ENCODE data around the gene SHISA6. TPM values are rescaled to one million over a fixed set of nuclear protein-coding genes. Genes with fewer than 3 reads are reported as not detected.

Gene SHISA6
- total RNA-seq: 1 to 10 TPM in 1 of 4 donors, under 1 TPM in 3; 0.13 to 8.8 (median 0.32) TPM

GRCh38 chr17:11240841-11241610, at the start of gene SHISA6:
TSS of gene SHISA6 (plus strand) at chr17:11241213.
- no peak for TF ChIP-seq CTCF (IDR thresholded peaks at IDR 0.05)
- DNase-seq (ENCODE audit: low spot score) (no peak), ATAC-seq (ENCODE audit: low FRiP score) (no peak)

- DNase-seq (ENCODE audit: low spot score) (no peak), ATAC-seq (ENCODE audit: low FRiP score) (no peak)
- TF ChIP-seq CTCF (IDR thresholded peaks at IDR 0.05): no peak
These were observed 45.2 kb upstream of the SHISA6 start for GRCh38 chr17:11195801-11196200.

GRCh38 chr17:11204991-11205390, 36.0 kb upstream of the SHISA6 start:
- no peak for TF ChIP-seq CTCF (IDR thresholded peaks at IDR 0.05)
- DNase-seq (ENCODE audit: low spot score) (no peak), ATAC-seq (ENCODE audit: low FRiP score) (no peak)

- ATAC-seq (ENCODE audit: low FRiP score) (no peak), DNase-seq (ENCODE audit: low spot score) (no peak)
- no peak for TF ChIP-seq CTCF (IDR thresholded peaks at IDR 0.05)
These were observed 35.4 kb upstream of the SHISA6 start for GRCh38 chr17:11205659-11206058.

GRCh38 chr17:11209906-11210305, 31.1 kb upstream of the SHISA6 start:
- no peak for DNase-seq (ENCODE audit: low spot score)
- no peak for ATAC-seq (ENCODE audit: low FRiP score)
- TF ChIP-seq CTCF (IDR thresholded peaks at IDR 0.05): no peak

GRCh38 chr17:11212792-11213191, 28.2 kb upstream of the SHISA6 start:
- no peak for ATAC-seq (ENCODE audit: low FRiP score)
- no peak for TF ChIP-seq CTCF (IDR thresholded peaks at IDR 0.05)
- DNase-seq (ENCODE audit: low spot score): no peak

GRCh38 chr17:11216976-11217375, 24.0 kb upstream of the SHISA6 start:
- ATAC-seq (ENCODE audit: low FRiP score) (no peak), DNase-seq (ENCODE audit: low spot score) (no peak)
- TF ChIP-seq CTCF (IDR thresholded peaks at IDR 0.05): no peak
